HEK293T (cell line): ENCODE data around the gene MT2A.

ENCODE experiments used
- CTCF ChIA-PET: fragments of 350-600 bp; formaldehyde crosslinking; extraction: SDS; loops from one replicate; lab custom pipeline; 2021; ENCODE audit warnings: antibody characterized with exemption, inconsistent platforms; lab: Yijun Ruan, JAX
- POLR2A ChIA-PET: fragments of 350-600 bp; formaldehyde crosslinking; extraction: SDS; loops from one replicate; lab custom pipeline; 2020; ENCODE audit warnings: antibody characterized with exemption, inconsistent platforms; lab: Yijun Ruan, JAX
- DNase-seq: peaks from one replicate; pipeline ENCODE4 v3.0.0; 2012; ENCODE audit warnings: mixed read lengths; ENCODE audit errors: extremely low spot score
- ARNT ChIP-seq: fragments of 450-650 bp; IDR thresholded peaks from 2 replicates; pipeline ENCODE4 v1.6.1; 2017; ENCODE audit warnings: mild to moderate bottlenecking
- BHLHE40 ChIP-seq: fragments of 450-650 bp; IDR thresholded peaks from 2 replicates; pipeline ENCODE4 v1.6.1; 2016; ENCODE audit warnings: mild to moderate bottlenecking, moderate library complexity, borderline replicate concordance
- CTBP1 ChIP-seq: fragments of 450-650 bp; IDR thresholded peaks from 2 replicates; pipeline ENCODE4 v1.6.1; 2016; ENCODE audit warnings: borderline replicate concordance
- ELF4 ChIP-seq: fragments of 450-650 bp; IDR thresholded peaks from 2 replicates; pipeline ENCODE4 v1.6.1; 2017; ENCODE audit warnings: antibody characterized with exemption
- FOXA1 ChIP-seq: fragments of 450-650 bp; IDR thresholded peaks from 2 replicates; pipeline ENCODE4 v1.6.1; 2016; ENCODE audit warnings: mild to moderate bottlenecking
- FOXK2 ChIP-seq: fragments of 450-650 bp; IDR thresholded peaks from 2 replicates; pipeline ENCODE4 v1.6.1; 2016; ENCODE audit warnings: mild to moderate bottlenecking
- FOXM1 ChIP-seq: fragments of 450-650 bp; IDR thresholded peaks from 2 replicates; pipeline ENCODE4 v1.6.1; 2017; ENCODE audit warnings: mild to moderate bottlenecking, borderline replicate concordance
- HDGF ChIP-seq: fragments of 450-650 bp; IDR thresholded peaks from 2 replicates; pipeline ENCODE4 v1.6.1; 2017; ENCODE audit warnings: antibody characterized with exemption, borderline replicate concordance
- L3MBTL2 ChIP-seq: fragments of 450-650 bp; conservative IDR thresholded peaks from 2 replicates; pipeline ENCODE4 v1.6.1; 2016; ENCODE audit warnings: mild to moderate bottlenecking
- LEF1 ChIP-seq: fragments of 450-650 bp; IDR thresholded peaks from 2 replicates; pipeline ENCODE4 v1.6.1; 2017; ENCODE audit warnings: mild to moderate bottlenecking, borderline replicate concordance
- NFRKB ChIP-seq: fragments of 450-650 bp; IDR thresholded peaks from 2 replicates; pipeline ENCODE4 v1.6.1; 2016; ENCODE audit warnings: mild to moderate bottlenecking, moderate library complexity
- PKNOX1 ChIP-seq: fragments of 450-650 bp; IDR thresholded peaks from 2 replicates; pipeline ENCODE4 v1.6.1; 2016
- SP1 ChIP-seq: fragments of 450-650 bp; IDR thresholded peaks from 2 replicates; pipeline ENCODE4 v1.6.1; 2017
- SUZ12 ChIP-seq: fragments of 450-650 bp; IDR thresholded peaks from 2 replicates; pipeline ENCODE4 v1.6.1; 2016; ENCODE audit warnings: mild to moderate bottlenecking
- TARDBP ChIP-seq: fragments of 450-650 bp; IDR thresholded peaks from 2 replicates; pipeline ENCODE4 v1.6.1; 2016
- ZNF384 ChIP-seq: fragments of 450-650 bp; IDR thresholded peaks from 2 replicates; pipeline ENCODE4 v1.6.1; 2016

Gene MT2A

GRCh38 chr16:56630134-56630533, 21.8 kb downstream of the MT2A start:
- ChIA-PET CTCF (interaction anchor here (1.2 kb wide), 1 partner anchor 25 kb away, joined by 3 read pairs; no protein-coding TSS in a partner anchor), POLR2A (no interaction called here)
- DNase-seq, result no peak
- TF ChIP-seq SUZ12 (no peak), ARNT (no peak), ELF4 (no peak), FOXA1 (no peak), LEF1 (no peak), BHLHE40 (no peak), NFRKB (no peak), HDGF (no peak), PKNOX1 (no peak)

GRCh38 chr16:56631197-56631596, 22.8 kb downstream of the MT2A start:
- ChIA-PET POLR2A (no interaction called here), CTCF (no interaction called here)
- TF ChIP-seq SP1, result no peak
- TF ChIP-seq NFRKB, result no peak
- no peak for TF ChIP-seq TARDBP
- no peak for TF ChIP-seq BHLHE40
- no peak for TF ChIP-seq ELF4
- DNase-seq, result no peak

GRCh38 chr16:56631832-56632155, 23.4 kb downstream of the MT2A start:
- CTCF ChIA-PET, result no interaction called here
- POLR2A ChIA-PET, result no interaction called here
- no peak for TF ChIP-seq ARNT
- no peak for TF ChIP-seq PKNOX1
- TF ChIP-seq SP1, result no peak
- no peak for TF ChIP-seq ZNF384
- no peak for TF ChIP-seq FOXK2
- TF ChIP-seq HDGF, result no peak
- no peak for TF ChIP-seq TARDBP
- no peak for TF ChIP-seq FOXA1
- no peak for TF ChIP-seq L3MBTL2
- TF ChIP-seq NFRKB, result no peak
- no peak for TF ChIP-seq CTBP1
- TF ChIP-seq FOXM1, result no peak
- no peak for TF ChIP-seq BHLHE40
- TF ChIP-seq SUZ12, result no peak
- TF ChIP-seq LEF1, result no peak
- TF ChIP-seq ELF4, result no peak
- no peak for DNase-seq

- ChIA-PET CTCF (no interaction called here), POLR2A (no interaction called here)
- TF ChIP-seq SUZ12, result no peak
- TF ChIP-seq FOXK2, result no peak
- TF ChIP-seq TARDBP, result no peak
- no peak for TF ChIP-seq L3MBTL2
- DNase-seq, result no peak
Observed at GRCh38 chr16:56632156-56632847, 23.9 kb downstream of the MT2A start, which contains the start of gene MT1M. Gene MT1M, plus strand, starts transcription at chr16:56632659. Its CDS starts 73 bp downstream, at chr16:56632732.

- DNase-seq, result no peak
- TF ChIP-seq SP1 (no peak), HDGF (no peak), FOXM1 (no peak), CTBP1 (no peak), FOXA1 (no peak)
- ChIA-PET POLR2A (no interaction called here), CTCF (no interaction called here)
Observed at GRCh38 chr16:56632848-56633365, 24.5 kb downstream of the MT2A start.

- ChIA-PET POLR2A (no interaction called here), CTCF (no interaction called here)
- TF ChIP-seq ZNF384, result no peak
- TF ChIP-seq L3MBTL2, result no peak
- no peak for TF ChIP-seq TARDBP
- TF ChIP-seq FOXM1, result no peak
- no peak for TF ChIP-seq FOXK2
- no peak for TF ChIP-seq HDGF
- TF ChIP-seq ELF4, result no peak
- TF ChIP-seq PKNOX1, result no peak
- no peak for TF ChIP-seq SP1
- TF ChIP-seq BHLHE40, result no peak
- no peak for DNase-seq
Observed at GRCh38 chr16:56633535-56633934, 25.2 kb downstream of the MT2A start.
